Endothelial cell of umbilical vein (primary cell): ENCODE measurements around the gene LAIR1. TPM values are rescaled to one million over a fixed set of nuclear protein-coding genes. Genes with fewer than 3 reads are reported as not detected.

Experiments used
- BruUV-seq: library from RNA; stranded (reverse); fragments of 400-500 nt; replicated peaks from 2 replicates; lab custom pipeline; 2021; lab: Mats Ljungman, UMichigan
- CTCF ChIA-PET: fragments of 300-600, 350-600 bp; sonication (Branson Sonifier 250); formaldehyde crosslinking; loops from one replicate; lab custom pipeline; 2021; ENCODE audit warnings: antibody characterized with exemption, inconsistent platforms; lab: Charles Lee
- POLR2A ChIA-PET: fragments of 300-600, 350-600 bp; sonication (Branson Sonifier 250); formaldehyde crosslinking; loops from one replicate; lab custom pipeline; 2021; ENCODE audit warnings: antibody characterized with exemption, inconsistent platforms; lab: Charles Lee
- DNase-seq: peaks from one replicate; pipeline ENCODE4 v3.0.0-alpha.2; 2011; ENCODE audit warnings: low read depth, low spot score
- FAIRE-seq: peaks from 2 replicates; lab custom pipeline; 2011; peaks lifted over from hg19 to GRCh38; lab: Jason Lieb, UNC
- H2AFZ ChIP-seq: 2 replicates; pipeline ENCODE4 v1.6.0; 2012; ENCODE audit warnings: low read depth, low read length, control low read depth, inconsistent platforms
- H3K27ac ChIP-seq: 2 replicates; pipeline ENCODE4 v1.5.1; 2011; ENCODE audit warnings: low read depth, mild to moderate bottlenecking, control low read depth, low read length, moderate library complexity; ENCODE audit not compliant: insufficient read depth
- H3K27me3 ChIP-seq, 2 experiments: 2 replicates each; pipeline versions ENCODE4 v1.6.0 to v1.6.1; 2011; ENCODE audit warnings: low read length in 2 of 2, mixed read lengths in 1 of 2; ENCODE audit not compliant: control insufficient read depth in 2 of 2, insufficient read depth in 2 of 2
- H3K36me3 ChIP-seq, 2 experiments: 2 replicates in 1 of 2; 3 replicates in 1 of 2; pipeline ENCODE4 v1.5.1; 2011; ENCODE audit warnings: low read length in 2 of 2, mild to moderate bottlenecking in 1 of 2, moderate library complexity in 1 of 2; ENCODE audit not compliant: control insufficient read depth in 2 of 2, insufficient read depth in 2 of 2; ENCODE audit errors: extremely low read depth in 1 of 2
- H3K4me1 ChIP-seq: 3 replicates; pipeline ENCODE4 v1.5.1; 2011; ENCODE audit warnings: mild to moderate bottlenecking, low read length; ENCODE audit not compliant: control insufficient read depth, insufficient read depth; ENCODE audit errors: extremely low read depth
- H3K4me2 ChIP-seq: 2 replicates; pipeline ENCODE4 v1.6.1; 2011; ENCODE audit warnings: low read length, control low read depth, mixed read lengths; ENCODE audit not compliant: insufficient read depth
- H3K4me3 ChIP-seq, 3 experiments: fragments of 200-600 bp in 1 of 3; sonication (generic), shearing (Covaris generic) in 1 of 3; replicated peaks in 1 of 3; 2 replicates each; pipeline ENCODE4 v1.5.1; 2011 to 2016; ENCODE audit warnings: control low read depth in 3 of 3, low read length in 3 of 3, mild to moderate bottlenecking in 2 of 3, inconsistent platforms in 1 of 3, low read depth in 1 of 3, moderate library complexity in 1 of 3; ENCODE audit not compliant: insufficient read depth in 1 of 3
- H3K79me2 ChIP-seq: 2 replicates; pipeline ENCODE4 v1.6.0; 2012; ENCODE audit warnings: low read length, inconsistent platforms; ENCODE audit not compliant: control insufficient read depth, insufficient read depth
- H3K9ac ChIP-seq: replicated peaks from 2 replicates; pipeline ENCODE3; 2011; ENCODE audit warnings: low read length, control low read depth; ENCODE audit not compliant: insufficient read depth; ENCODE audit errors: extremely low read depth
- H3K9me1 ChIP-seq: replicated peaks from 3 replicates; pipeline ENCODE4 v1.6.0; 2011; ENCODE audit warnings: mild to moderate bottlenecking, low read length; ENCODE audit not compliant: control insufficient read depth, insufficient read depth; ENCODE audit errors: extremely low read depth
- H3K9me3 ChIP-seq: replicated peaks from 2 replicates; pipeline ENCODE4 v1.5.1; 2012; ENCODE audit warnings: low read length, inconsistent platforms; ENCODE audit not compliant: control insufficient read depth, insufficient read depth
- H4K20me1 ChIP-seq: replicated peaks from 2 replicates; pipeline ENCODE3; 2011; ENCODE audit warnings: mild to moderate bottlenecking, low read length; ENCODE audit not compliant: control insufficient read depth, insufficient read depth; ENCODE audit errors: extremely low read depth
- CTCF ChIP-seq, 2 donors: IDR thresholded peaks; 1 replicate in 1 of 2; 2 replicates in 1 of 2; pipeline ENCODE4 v1.5.1; 2011; ENCODE audit warnings: low read length in 2 of 2, mild to moderate bottlenecking in 2 of 2, moderate library complexity in 2 of 2, control low read depth in 1 of 2, inconsistent platforms in 1 of 2, low read depth in 1 of 2; ENCODE audit not compliant: insufficient read depth in 1 of 2; ENCODE audit errors: extremely low read depth in 1 of 2
- EZH2 ChIP-seq: IDR thresholded peaks from 2 replicates; pipeline ENCODE4 v1.6.1; 2012; ENCODE audit warnings: borderline replicate concordance, low read depth, mild to moderate bottlenecking, moderate library complexity, low read length, inconsistent platforms; ENCODE audit not compliant: severe bottlenecking
- FOS ChIP-seq: IDR thresholded peaks from 2 replicates; pipeline ENCODE4 v1.6.1; 2011; ENCODE audit warnings: mild to moderate bottlenecking, low read length, moderate library complexity, borderline replicate concordance; ENCODE audit not compliant: insufficient read depth
- MYC ChIP-seq: IDR thresholded peaks from one replicate; pipeline ENCODE4 v1.6.1; 2011; ENCODE audit warnings: mild to moderate bottlenecking, low read depth, low read length
- POLR2A ChIP-seq: IDR thresholded peaks from 2 replicates; pipeline ENCODE4 v1.6.1; 2012; ENCODE audit warnings: low read depth, mild to moderate bottlenecking, control low read depth, low read length
- POLR2AphosphoS5 ChIP-seq: IDR thresholded peaks from 2 replicates; pipeline ENCODE4 v1.6.1; 2012; ENCODE audit warnings: low read depth, mild to moderate bottlenecking, control low read depth, low read length, moderate library complexity; ENCODE audit not compliant: insufficient read depth
- dilution Hi-C: fragments of 300-500 bp; cut with MboI; formaldehyde crosslinking; loops from one replicate; pipeline ENCODE4 v1.15.0; 2019; ENCODE audit warnings: low sequenced_read_pairs; ENCODE audit not compliant: extremely low pct_ligation_motif_present
- intact Hi-C: fragments of 100-400 bp; cut with micrococcal nuclease; formaldehyde crosslinking; loops from one replicate; pipeline ENCODE4 v1.10.0; 2022
- polyA plus RNA-seq, 4 experiments: library from polyadenylated mRNA; depleted of rRNA in 3 of 4; stranded (reverse) in 3 of 4; unstranded in 1 of 4; fragments of >200 nt; gene quantifications; 2 replicates each; pipeline versions ENCODE4 v1.2.1 to v1.2.3, GENCODE V29; 2011 to 2012; ENCODE audit warnings: missing spikeins in 1 of 4
- total RNA-seq: library from RNA; stranded (reverse); gene quantifications from 2 replicates; pipeline ENCODE4 v1.2.3, GENCODE V29; 2021
- TF ChIP-seq, protein P1 (sequence below): IDR thresholded peaks from 2 replicates; pipeline ENCODE4 v1.6.1; 2011; ENCODE audit not compliant: insufficient read depth, insufficient read length

The LAIR1 gene
- total and polyA plus RNA-seq, 2 donors (not counting 3 experiments of a cell fraction or from before 2014, with no cell fraction given): not detected

GRCh38 chr19:54356444-54357056 lies 8.2 kb downstream of the LAIR1 start:
- Histone ChIP-seq H3K9ac (no peak overlapping the region), H3K9me3 (no peaks in the 10 kb centered on the region), H3K9me1 (no peaks in the 10 kb centered on the region), H3K79me2 (no peaks in the 10 kb centered on the region), H3K27me3 (no peaks in the 10 kb centered on the region), H3K4me1 (no peaks in the 10 kb centered on the region), H2AFZ (no peak overlapping the region), H3K36me3 (no peaks in the 10 kb centered on the region), H3K27ac (no peak overlapping the region), H3K4me3 (no peak overlapping the region), H3K4me2 (no peak overlapping the region), H4K20me1 (no peaks in the 10 kb centered on the region)
- TF ChIP-seq, protein P1, sequence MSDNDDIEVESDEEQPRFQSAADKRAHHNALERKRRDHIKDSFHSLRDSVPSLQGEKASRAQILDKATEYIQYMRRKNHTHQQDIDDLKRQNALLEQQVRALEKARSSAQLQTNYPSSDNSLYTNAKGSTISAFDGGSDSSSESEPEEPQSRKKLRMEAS: no peak
- TF ChIP-seq POLR2A: no peak
- TF ChIP-seq FOS: no peak
- TF ChIP-seq MYC: no peak
- TF ChIP-seq CTCF (IDR thresholded peaks at IDR 0.05; ENCODE audit: extremely low read depth in 1 of 2, insufficient read depth in 1 of 2, low read depth in 1 of 2, low read length in 2 of 2): no peak
- no peak for TF ChIP-seq EZH2
- no peak for TF ChIP-seq POLR2AphosphoS5
- no peak for FAIRE-seq
- CTCF ChIA-PET: interaction anchor here (1.0 kb wide), 1 partner anchor 35 kb away, joined by 3 read pairs; no protein-coding TSS in a partner anchor
- dilution Hi-C loops: no loop called here
- no peak for DNase-seq
- BruUV-seq: no TSS peak
- POLR2A ChIA-PET: no interaction called here
- intact Hi-C loops: loop anchor here (5.0 kb wide), 1 partner anchor 36 kb away; no protein-coding TSS in a partner anchor
